GM21528 (cell line): ENCODE results near the gene RFC4.
"Not testable (repeated sequence)": the region's sequence is repeated elsewhere in the genome, so short reads cannot be mapped to it uniquely, and the experiment has no call there.

Experiments used
- ATAC-seq: cut with Tn5 transposase; IDR thresholded peaks from one replicate; pipeline ENCODE4 v1.9.1; 2021; ENCODE audit warnings: mild to moderate bottlenecking, moderate library complexity; ENCODE audit not compliant: unreplicated experiment, low FRiP score

Gene RFC4

GRCh38 chr3:186825294-186825821, 19.1 kb upstream of the RFC4 start:
- ATAC-seq, result no peak

DNA sequence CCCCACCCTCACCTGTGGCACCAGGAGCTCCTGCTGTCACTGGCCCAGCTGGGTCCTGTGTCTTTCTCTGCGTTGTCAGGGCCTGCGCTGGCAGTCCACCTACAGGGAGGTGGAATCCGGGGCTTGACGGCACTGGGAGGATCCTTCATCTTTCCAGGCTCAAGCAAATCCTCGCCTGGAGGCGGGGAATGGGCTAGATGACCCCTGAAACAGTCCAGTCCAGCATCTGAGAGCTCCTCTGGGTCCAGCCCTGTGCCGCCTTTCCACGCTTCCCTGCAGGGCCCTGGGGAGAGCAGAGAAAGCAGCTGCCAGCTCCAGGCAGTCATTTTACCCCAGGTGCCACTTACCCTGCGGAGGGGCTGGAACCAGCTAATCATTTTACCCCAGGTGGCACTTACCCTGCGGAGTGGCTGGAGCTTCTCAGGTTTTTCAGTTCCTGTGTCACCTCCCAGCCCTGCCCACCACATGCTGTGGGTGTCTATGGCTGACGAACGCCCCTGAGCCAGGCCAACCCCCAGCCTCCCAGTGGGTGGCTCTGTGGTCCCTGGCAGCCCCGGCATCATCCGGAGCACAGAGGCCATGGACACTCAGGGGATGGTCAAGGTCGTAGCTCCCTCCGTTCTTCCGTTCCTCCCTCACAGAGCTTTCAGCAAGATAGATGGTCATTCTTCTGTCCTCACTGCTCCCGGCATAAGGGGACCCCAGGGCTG, 18.3 kb upstream of the RFC4 start:
- no peak for ATAC-seq

- ATAC-seq, result no peak
Observed at GRCh38 chr3:186823386-186823785, 17.1 kb upstream of the RFC4 start.

GRCh38 chr3:186822388-186822759, 16.1 kb upstream of the RFC4 start:
- ATAC-seq, result not testable (repeated sequence)

- ATAC-seq, result no peak
Observed at GRCh38 chr3:186821429-186822387, 15.4 kb upstream of the RFC4 start.

- no peak for ATAC-seq
Observed at GRCh38 chr3:186818956-186819355, 12.7 kb upstream of the RFC4 start.

DNA sequence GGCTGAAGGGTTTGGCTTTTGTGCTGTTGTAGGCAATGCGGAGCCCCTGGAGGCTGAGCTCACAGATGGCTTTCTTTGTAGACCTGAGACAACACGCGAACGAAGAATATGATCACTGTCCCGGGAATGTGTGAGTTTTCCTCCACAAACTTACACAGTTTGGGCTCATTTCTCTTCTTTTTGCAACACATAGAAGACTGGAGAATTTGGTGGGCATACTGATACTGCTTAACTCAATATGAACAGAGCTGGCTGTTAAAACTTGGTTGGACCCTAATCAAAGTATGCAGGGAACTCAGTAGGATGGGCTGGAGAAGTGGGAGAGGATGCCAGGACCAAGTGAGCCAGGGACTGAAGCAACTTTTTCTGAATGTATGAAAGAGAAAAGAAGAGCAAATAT, 12.2 kb upstream of the RFC4 start:
- no peak for ATAC-seq

DNA sequence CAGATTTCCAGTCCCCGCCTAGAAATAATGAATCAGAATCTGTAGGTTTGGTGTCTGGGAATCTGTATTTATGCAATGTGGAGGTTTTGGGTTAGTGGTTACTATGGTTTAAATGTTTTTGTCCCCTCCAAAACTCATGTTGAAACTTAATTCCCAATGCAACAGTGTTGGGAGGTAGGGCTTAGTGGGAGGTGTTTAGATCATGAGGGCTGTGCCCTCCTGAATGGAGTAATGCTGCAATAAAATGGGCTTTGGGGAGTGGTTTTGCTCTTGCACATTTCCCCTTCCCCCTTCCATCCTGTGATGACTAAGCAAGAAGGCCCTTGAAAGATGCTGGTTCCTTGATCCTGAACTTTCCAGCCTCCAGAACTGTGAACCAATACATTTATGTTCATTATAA, 9.2 kb upstream of the RFC4 start:
- ATAC-seq, result no peak

- no peak for ATAC-seq
Observed at GRCh38 chr3:186814100-186814499, 7.8 kb upstream of the RFC4 start.

DNA sequence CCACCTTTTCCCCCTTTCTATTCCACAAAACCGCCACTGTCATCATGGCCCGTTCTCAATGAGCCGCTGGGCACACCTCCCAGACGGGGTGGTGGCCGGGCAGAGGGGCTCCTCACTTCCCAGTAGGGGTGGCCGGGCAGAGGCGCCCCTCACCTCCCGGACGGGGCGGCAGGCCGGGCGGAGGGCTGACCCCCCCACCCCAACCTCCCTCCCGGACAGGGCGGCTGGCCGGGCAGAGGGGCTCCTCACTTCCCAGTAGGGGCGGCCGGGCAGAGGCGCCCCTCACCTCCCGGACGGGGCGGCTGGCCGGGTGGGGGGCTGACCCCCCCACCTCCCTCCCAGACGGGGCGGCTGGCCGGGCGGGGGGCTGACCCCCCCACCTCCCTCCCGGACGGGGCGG, 5.0 kb upstream of the RFC4 start:
- ATAC-seq, result not testable (repeated sequence)

GRCh38 chr3:186810336-186810996, 4.2 kb upstream of the RFC4 start:
- no peak for ATAC-seq

DNA sequence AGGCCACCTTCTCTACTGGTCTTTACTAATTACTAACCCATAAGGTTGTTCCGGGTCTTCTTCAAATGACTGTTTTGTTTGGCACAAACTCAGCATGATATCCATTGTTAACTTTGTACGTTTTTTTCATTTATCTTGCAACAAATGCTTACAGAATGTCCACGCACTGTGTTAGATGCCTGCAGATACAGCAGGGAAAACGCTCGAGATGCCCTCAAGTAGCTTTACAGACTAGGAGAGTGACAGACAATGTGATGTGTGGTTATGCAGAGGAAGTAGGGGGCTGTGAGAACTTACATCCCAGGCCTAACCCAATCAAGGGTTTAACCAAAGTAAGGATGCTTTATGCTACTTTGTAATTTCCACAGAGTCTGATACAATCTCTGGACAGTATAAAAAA, 949 bp upstream of the RFC4 start:
- ATAC-seq, result no peak

- ATAC-seq, result not testable (repeated sequence)
Observed at GRCh38 chr3:186803447-186803846, 2.8 kb downstream of the RFC4 start.

DNA sequence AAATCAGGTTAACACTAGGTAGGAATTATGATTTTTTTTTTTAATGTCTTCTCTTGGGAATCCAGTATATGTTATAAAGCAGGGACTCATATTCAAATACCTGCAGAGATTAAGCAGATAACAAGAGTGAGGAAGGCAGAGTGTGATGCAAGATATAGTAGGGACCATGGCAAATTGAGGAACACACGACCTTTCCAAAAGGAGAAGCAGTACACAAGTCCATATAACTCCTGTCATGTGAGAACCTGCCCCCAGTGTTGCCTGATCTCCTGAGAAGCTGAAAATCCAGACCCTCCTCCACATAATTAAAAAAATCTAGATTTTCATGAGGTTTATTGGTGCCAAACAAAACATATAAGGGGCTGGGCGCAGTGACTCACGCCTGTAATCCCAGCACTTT, 3.6 kb downstream of the RFC4 start:
- ATAC-seq, result no peak

GRCh38 chr3:186800285-186800684, 6.0 kb downstream of the RFC4 start:
- ATAC-seq, result no peak

GRCh38 chr3:186798239-186798874, 7.9 kb downstream of the RFC4 start:
- no peak for ATAC-seq

GRCh38 chr3:186790261-186790981, 15.9 kb downstream of the RFC4 start:
- no peak for ATAC-seq

DNA sequence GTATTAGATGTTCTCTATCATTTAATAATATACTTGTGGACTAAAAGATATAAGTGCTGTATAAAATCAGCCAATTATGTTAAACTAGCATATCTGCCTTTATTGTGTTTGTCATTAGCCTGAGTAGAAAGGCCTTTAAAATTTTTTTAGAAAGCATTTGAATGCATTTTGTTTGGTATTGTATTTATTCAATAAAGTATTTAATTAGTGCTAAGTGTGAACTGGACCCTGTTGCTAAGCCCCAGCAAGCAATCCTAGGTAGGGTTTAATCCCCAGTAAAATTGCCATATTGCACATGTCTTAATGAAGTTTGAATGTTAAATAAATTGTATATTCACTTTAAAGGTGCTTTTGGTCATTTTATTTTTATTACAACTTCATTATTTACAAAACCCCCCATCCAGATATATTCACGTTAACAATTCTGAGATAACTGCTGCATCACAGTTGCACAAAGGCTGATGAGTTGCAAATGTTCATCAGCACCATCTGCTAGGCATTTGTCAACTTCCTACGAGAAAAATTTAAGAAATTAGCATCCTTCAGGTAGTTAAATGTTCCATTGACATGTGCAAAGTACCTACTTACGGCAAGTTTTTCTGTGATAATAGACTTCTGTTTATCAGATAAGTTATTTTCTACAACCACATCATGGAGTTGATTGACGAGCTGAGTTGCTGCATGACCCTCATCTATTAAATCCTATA, 16.6 kb downstream of the RFC4 start:
- no peak for ATAC-seq
